H1 (cell line): ENCODE data around the gene ACTN3.

Experiments used
- EGR1 ChIP-seq: IDR thresholded peaks from 2 replicates; pipeline ENCODE4 v1.6.1; 2011; ENCODE audit warnings: low read depth, low read length, borderline replicate concordance
- EZH2 ChIP-seq: fragments of 200-600 bp; sonication (generic); IDR thresholded peaks from 2 replicates; pipeline ENCODE4 v1.7.1; 2012; ENCODE audit warnings: low read depth, mild to moderate bottlenecking, moderate library complexity, low read length, inconsistent platforms; ENCODE audit not compliant: severe bottlenecking
- KDM1A ChIP-seq: fragments of 200-600, 300-600 bp; sonication (generic); IDR thresholded peaks from 2 replicates; pipeline ENCODE4 v1.7.1; 2016; ENCODE audit warnings: mild to moderate bottlenecking, low read length, borderline replicate concordance
- POLR2A ChIP-seq, 2 experiments: IDR thresholded peaks; 1 replicate in 1 of 2; 2 replicates in 1 of 2; pipeline ENCODE4 v1.6.1; 2011; ENCODE audit warnings: low read depth in 2 of 2, low read length in 2 of 2, mild to moderate bottlenecking in 2 of 2; ENCODE audit errors: control extremely low read depth in 1 of 2
- POLR2AphosphoS5 ChIP-seq: IDR thresholded peaks from 2 replicates; pipeline ENCODE4 v1.6.1; 2011; ENCODE audit warnings: low read depth, low read length
- RAD21 ChIP-seq, 2 experiments: IDR thresholded peaks in 1 of 2; conservative IDR thresholded peaks in 1 of 2; 2 replicates each; pipeline ENCODE4 v1.6.1; 2011; ENCODE audit warnings: low read depth in 2 of 2, low read length in 2 of 2, improper control_type of control experiment in 1 of 2, inconsistent platforms in 1 of 2, mild to moderate bottlenecking in 1 of 2, moderate library complexity in 1 of 2
- RXRA ChIP-seq: IDR thresholded peaks from 2 replicates; pipeline ENCODE4 v1.6.1; 2011; ENCODE audit warnings: low read depth, mild to moderate bottlenecking, low read length, moderate library complexity; ENCODE audit not compliant: insufficient read depth
- SRF ChIP-seq: IDR thresholded peaks from 2 replicates; pipeline ENCODE4 v1.6.1; 2011; ENCODE audit warnings: mild to moderate bottlenecking, low read depth, low read length, moderate library complexity
- TAF1 ChIP-seq: IDR thresholded peaks from 2 replicates; pipeline ENCODE4 v1.6.1; 2011; ENCODE audit warnings: mild to moderate bottlenecking, low read depth, low read length
- YY1 ChIP-seq: IDR thresholded peaks from 2 replicates; pipeline ENCODE4 v1.6.1; 2011; ENCODE audit warnings: low read depth, mild to moderate bottlenecking, low read length
- TF ChIP-seq, protein P1 (sequence below), 3 experiments: IDR thresholded peaks; 1 replicate in 2 of 3; 2 replicates in 1 of 3; pipeline versions ENCODE4 v1.5.1 to v1.6.1; 2011; ENCODE audit warnings: low read length in 3 of 3, mild to moderate bottlenecking in 3 of 3, inconsistent platforms in 2 of 3, low read depth in 1 of 3, moderate library complexity in 1 of 3; ENCODE audit not compliant: insufficient read depth in 1 of 3; ENCODE audit errors: control extremely low read depth in 1 of 3
- TF ChIP-seq, protein P2 (sequence below): IDR thresholded peaks from 2 replicates; pipeline ENCODE4 v1.6.1; 2011; ENCODE audit warnings: low read depth, mild to moderate bottlenecking, low read length; ENCODE audit not compliant: insufficient read depth
- TF ChIP-seq, protein P3 (sequence below): fragments of 300-600 bp; sonication (generic); IDR thresholded peaks from 2 replicates; pipeline ENCODE4 v1.7.1; 2012; ENCODE audit warnings: low read length, moderate library complexity, mild to moderate bottlenecking, inconsistent platforms; ENCODE audit not compliant: insufficient replicate concordance

DNA sequence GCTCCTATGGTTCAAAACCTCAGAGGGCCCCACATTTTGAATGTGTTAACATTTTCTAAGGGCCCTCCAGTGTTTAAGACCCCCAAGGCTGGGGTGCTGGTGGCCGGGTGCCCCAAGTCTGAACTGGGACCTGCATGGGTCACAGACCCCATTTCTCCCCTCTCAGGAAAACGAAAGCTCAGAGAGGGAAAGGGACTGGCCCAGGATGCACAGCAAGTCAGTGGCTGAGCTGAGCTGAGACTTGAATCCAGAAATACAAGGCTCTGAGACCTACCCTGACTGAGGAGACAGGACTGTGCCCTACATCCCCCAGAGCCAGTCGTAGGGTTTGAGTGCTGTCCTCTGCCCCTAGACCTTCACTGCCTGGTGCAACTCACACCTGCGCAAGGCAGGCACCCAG lies 4.2 kb downstream of the ACTN3 start:
- TF ChIP-seq, protein P1, sequence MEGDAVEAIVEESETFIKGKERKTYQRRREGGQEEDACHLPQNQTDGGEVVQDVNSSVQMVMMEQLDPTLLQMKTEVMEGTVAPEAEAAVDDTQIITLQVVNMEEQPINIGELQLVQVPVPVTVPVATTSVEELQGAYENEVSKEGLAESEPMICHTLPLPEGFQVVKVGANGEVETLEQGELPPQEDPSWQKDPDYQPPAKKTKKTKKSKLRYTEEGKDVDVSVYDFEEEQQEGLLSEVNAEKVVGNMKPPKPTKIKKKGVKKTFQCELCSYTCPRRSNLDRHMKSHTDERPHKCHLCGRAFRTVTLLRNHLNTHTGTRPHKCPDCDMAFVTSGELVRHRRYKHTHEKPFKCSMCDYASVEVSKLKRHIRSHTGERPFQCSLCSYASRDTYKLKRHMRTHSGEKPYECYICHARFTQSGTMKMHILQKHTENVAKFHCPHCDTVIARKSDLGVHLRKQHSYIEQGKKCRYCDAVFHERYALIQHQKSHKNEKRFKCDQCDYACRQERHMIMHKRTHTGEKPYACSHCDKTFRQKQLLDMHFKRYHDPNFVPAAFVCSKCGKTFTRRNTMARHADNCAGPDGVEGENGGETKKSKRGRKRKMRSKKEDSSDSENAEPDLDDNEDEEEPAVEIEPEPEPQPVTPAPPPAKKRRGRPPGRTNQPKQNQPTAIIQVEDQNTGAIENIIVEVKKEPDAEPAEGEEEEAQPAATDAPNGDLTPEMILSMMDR (IDR thresholded peaks at IDR 0.05; ENCODE audit: control extremely low read depth in 1 of 3, insufficient read depth in 1 of 3, low read depth in 1 of 3, low read length in 3 of 3), result no peak
- TF ChIP-seq RXRA, result no peak
- no peak for TF ChIP-seq EGR1
- no peak for TF ChIP-seq YY1
- TF ChIP-seq SRF, result no peak
- TF ChIP-seq TAF1, result no peak
- TF ChIP-seq KDM1A, result no peak
- TF ChIP-seq, protein P2, sequence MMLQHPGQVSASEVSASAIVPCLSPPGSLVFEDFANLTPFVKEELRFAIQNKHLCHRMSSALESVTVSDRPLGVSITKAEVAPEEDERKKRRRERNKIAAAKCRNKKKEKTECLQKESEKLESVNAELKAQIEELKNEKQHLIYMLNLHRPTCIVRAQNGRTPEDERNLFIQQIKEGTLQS, result no peak
- TF ChIP-seq, protein P3, sequence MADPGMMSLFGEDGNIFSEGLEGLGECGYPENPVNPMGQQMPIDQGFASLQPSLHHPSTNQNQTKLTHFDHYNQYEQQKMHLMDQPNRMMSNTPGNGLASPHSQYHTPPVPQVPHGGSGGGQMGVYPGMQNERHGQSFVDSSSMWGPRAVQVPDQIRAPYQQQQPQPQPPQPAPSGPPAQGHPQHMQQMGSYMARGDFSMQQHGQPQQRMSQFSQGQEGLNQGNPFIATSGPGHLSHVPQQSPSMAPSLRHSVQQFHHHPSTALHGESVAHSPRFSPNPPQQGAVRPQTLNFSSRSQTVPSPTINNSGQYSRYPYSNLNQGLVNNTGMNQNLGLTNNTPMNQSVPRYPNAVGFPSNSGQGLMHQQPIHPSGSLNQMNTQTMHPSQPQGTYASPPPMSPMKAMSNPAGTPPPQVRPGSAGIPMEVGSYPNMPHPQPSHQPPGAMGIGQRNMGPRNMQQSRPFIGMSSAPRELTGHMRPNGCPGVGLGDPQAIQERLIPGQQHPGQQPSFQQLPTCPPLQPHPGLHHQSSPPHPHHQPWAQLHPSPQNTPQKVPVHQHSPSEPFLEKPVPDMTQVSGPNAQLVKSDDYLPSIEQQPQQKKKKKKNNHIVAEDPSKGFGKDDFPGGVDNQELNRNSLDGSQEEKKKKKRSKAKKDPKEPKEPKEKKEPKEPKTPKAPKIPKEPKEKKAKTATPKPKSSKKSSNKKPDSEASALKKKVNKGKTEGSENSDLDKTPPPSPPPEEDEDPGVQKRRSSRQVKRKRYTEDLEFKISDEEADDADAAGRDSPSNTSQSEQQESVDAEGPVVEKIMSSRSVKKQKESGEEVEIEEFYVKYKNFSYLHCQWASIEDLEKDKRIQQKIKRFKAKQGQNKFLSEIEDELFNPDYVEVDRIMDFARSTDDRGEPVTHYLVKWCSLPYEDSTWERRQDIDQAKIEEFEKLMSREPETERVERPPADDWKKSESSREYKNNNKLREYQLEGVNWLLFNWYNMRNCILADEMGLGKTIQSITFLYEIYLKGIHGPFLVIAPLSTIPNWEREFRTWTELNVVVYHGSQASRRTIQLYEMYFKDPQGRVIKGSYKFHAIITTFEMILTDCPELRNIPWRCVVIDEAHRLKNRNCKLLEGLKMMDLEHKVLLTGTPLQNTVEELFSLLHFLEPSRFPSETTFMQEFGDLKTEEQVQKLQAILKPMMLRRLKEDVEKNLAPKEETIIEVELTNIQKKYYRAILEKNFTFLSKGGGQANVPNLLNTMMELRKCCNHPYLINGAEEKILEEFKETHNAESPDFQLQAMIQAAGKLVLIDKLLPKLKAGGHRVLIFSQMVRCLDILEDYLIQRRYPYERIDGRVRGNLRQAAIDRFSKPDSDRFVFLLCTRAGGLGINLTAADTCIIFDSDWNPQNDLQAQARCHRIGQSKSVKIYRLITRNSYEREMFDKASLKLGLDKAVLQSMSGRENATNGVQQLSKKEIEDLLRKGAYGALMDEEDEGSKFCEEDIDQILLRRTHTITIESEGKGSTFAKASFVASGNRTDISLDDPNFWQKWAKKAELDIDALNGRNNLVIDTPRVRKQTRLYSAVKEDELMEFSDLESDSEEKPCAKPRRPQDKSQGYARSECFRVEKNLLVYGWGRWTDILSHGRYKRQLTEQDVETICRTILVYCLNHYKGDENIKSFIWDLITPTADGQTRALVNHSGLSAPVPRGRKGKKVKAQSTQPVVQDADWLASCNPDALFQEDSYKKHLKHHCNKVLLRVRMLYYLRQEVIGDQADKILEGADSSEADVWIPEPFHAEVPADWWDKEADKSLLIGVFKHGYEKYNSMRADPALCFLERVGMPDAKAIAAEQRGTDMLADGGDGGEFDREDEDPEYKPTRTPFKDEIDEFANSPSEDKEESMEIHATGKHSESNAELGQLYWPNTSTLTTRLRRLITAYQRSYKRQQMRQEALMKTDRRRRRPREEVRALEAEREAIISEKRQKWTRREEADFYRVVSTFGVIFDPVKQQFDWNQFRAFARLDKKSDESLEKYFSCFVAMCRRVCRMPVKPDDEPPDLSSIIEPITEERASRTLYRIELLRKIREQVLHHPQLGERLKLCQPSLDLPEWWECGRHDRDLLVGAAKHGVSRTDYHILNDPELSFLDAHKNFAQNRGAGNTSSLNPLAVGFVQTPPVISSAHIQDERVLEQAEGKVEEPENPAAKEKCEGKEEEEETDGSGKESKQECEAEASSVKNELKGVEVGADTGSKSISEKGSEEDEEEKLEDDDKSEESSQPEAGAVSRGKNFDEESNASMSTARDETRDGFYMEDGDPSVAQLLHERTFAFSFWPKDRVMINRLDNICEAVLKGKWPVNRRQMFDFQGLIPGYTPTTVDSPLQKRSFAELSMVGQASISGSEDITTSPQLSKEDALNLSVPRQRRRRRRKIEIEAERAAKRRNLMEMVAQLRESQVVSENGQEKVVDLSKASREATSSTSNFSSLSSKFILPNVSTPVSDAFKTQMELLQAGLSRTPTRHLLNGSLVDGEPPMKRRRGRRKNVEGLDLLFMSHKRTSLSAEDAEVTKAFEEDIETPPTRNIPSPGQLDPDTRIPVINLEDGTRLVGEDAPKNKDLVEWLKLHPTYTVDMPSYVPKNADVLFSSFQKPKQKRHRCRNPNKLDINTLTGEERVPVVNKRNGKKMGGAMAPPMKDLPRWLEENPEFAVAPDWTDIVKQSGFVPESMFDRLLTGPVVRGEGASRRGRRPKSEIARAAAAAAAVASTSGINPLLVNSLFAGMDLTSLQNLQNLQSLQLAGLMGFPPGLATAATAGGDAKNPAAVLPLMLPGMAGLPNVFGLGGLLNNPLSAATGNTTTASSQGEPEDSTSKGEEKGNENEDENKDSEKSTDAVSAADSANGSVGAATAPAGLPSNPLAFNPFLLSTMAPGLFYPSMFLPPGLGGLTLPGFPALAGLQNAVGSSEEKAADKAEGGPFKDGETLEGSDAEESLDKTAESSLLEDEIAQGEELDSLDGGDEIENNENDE, result no peak
- no peak for TF ChIP-seq POLR2AphosphoS5
- TF ChIP-seq EZH2, result no peak
- TF ChIP-seq POLR2A (IDR thresholded peaks at IDR 0.05; ENCODE audit: control extremely low read depth in 1 of 2, low read depth in 2 of 2, low read length in 2 of 2), result no peak
- TF ChIP-seq RAD21 (IDR thresholded peaks at IDR 0.05 in 1 of 2, conservative IDR thresholded peaks at IDR 0.05 in 1 of 2; ENCODE audit: low read depth in 2 of 2, low read length in 2 of 2), result no peak
